HG03045 (cell line): ENCODE data around the gene MINDY2.
"Not testable (repeated sequence)": the region's sequence is repeated elsewhere in the genome, so short reads cannot be mapped to it uniquely, and the experiment has no call there.

Source experiments
- ATAC-seq: cut with Tn5 transposase; IDR thresholded peaks from one replicate; pipeline ENCODE4 v1.9.1; 2021; ENCODE audit warnings: mild to moderate bottlenecking, moderate library complexity; ENCODE audit not compliant: unreplicated experiment

Gene MINDY2

DNA sequence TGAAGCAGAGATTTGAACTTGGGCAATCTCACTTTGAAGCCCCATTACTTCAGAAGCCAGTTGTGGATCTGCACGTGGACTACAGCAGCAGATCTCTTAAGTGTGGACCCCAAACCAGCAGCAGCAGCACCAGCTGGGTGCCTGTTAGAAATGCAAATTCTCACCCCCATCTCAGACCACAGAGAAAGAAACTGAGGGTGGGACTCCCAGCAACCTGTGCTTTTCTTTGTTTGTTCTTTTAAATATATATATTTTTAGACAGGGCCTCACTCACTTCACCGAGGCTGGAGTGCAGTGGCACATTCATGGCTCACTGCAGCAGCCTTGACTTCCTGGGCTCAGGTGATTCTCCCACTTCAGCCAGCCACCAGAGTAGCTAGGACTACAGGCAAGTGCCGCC lies 109.2 kb downstream of the MINDY2 start:
- peak; percentile 67 for ATAC-seq

DNA sequence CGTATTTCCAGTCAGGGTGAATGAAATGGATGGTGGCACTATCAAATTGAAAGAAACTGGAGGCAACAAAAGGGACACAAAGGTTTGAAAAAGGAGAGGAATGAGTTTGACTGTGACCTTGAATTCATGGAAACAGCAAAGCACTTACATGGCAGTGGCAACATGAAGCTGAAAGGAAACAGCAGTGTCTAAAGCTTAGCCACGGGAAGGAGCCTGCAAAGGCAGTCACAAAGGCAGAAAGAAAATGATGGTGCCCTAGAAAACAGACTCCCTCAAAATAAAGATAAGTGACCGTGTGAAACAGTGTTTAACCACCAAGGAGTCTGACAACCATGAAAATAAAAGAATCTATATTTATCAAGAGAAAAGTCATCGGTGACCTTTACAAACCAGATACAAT lies 111.1 kb downstream of the MINDY2 start:
- ATAC-seq = no peak

DNA sequence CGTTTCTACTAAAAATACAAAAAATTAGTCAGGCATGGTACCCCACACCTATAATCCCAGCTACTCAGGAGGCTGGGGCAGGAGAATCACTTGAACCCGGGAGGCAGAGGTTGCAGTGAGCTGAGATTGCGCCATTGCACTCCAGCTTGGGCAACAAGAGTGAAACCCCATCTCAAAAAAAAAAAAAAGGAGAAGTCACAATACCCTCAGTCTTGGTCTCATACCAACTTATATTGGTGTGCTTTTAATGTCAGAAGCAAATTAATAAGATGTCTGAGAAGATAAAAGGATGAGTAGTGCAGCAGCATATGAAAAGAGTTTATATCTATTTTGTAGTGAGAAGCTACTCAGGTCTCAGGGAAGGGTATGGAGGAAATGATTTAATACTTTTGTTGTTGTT lies 112.8 kb downstream of the MINDY2 start:
- ATAC-seq = not testable (repeated sequence)

DNA sequence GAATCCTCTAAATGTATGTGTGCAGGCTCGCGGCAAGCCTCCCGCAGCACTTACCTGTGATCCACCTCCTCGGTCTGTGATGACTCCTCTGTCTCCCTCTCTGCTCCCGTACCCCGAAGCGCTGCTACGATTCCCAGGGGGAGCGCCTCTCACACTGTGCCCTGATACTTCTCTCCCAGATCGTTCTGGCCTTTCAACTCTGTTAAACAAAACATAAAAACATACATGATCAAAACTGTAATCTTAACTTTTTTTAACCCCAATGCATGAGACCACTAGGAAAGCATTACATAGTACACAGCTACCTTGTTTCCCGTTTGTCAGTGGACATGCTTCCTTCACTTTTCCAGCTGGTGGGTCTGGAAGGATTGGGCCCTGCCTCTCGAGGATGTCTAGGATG lies 115.8 kb downstream of the MINDY2 start:
- ATAC-seq = no peak

DNA sequence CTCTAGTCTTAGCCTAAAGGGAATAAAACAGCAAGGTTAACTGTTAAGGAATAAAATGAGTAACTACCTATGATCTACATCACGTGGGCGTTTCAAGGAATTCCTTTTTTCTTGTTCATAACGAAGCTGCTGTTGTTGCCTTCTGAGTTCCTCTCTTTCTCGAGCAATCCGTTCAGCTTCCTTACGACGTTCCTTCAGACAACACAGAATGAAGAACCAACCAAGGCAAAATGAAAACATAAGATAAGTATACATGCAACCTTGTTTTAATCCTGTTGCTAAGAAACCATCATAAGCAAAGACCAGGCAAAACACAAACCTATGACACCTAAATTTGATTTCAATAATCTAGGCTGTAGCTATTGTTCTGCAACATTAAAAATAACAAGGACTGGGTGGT lies 118.3 kb downstream of the MINDY2 start:
- no peak for ATAC-seq

DNA sequence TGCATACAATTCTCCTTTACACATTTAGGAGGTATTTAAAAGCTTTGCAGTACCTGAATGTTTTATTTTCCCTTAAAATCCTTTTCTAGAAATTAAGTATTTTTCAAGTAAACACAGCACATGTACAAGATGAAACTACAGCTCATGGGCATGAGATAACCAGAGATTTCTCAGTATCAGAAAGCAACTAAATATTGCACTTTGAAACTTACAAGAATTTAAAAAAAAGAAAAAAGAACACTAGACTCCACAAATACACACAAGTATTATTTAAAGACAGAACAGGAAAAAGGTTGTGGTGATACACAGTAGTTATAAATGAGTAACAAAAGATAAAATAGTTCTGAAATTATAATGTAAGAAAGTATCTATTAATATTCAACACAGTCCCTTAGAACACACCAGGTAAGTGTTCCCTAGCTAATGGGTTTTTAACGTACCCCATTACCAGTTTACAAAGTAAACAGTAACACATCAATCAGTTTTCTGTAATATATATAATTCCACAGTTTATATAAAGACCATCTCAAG lies 127.1 kb downstream of the MINDY2 start:
- no peak for ATAC-seq

DNA sequence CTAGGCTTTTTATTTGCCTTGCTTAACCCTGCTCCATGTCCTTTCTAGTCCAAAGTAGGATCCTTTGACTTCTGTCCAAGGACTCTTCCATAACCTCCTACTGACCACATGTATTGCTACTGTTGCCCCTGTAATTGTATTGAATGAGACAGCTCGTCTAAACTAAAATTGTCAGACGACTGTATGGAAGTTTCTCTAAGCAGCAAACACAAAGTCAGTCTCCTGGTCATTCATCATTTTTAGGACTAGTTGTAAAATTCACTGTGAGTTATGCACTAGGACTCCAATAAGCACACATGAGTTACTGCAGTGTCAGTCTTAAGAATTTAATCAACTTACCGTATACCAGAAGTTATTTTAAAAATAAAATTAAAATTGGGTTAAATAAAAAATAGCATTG lies 129.5 kb downstream of the MINDY2 start:
- no peak for ATAC-seq

DNA sequence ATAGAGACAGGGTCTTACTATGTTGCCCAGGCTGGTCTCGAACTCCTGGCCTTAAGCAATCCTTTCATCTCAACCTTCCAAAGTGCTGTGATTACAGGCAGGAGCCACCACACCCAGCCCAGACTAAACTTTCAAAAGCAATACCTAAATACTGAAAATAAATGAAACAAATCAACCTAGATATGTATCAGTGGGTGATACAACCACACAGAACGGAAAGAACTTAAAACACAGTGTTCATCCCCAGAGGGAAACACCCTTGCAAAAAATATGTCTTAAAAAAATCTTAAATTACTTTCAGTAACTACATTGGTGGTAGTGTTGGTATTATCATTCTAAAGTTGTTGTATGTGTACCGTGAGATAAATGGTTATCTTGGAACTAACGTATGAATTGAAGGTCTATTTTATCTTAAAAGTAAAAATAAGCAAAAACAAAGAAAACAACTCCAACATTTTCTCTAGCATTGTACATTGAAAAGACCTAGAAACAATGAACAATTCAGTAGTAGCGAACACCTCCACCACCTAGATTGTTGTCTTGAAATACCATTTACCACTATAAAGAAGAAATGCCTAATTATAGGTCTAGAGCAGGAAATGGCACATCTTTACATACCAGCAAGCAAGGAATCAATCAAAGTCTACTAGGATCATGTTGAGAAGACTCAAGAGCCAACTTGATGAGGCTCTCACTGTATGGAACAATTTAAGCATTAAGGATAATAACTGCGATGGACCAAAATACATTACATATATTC lies 137.6 kb downstream of the MINDY2 start:
- ATAC-seq = no peak

DNA sequence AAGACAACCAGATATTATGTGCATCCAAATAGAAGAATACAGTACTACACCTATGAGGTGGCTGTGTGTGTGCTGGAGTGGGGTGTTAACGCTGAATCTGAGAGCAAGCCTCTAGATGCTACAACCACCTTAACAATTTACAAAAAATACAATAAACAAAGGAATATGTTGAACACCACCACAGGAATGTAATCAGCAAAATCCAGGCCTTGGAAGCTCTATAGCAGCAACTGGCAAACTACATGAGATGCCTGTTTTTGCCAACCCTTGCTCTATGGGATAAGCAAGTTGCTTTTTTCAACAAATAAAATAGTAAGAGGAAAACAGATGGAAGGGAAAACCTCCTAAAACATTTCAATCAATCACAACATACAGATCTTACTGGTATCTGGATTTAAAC lies 138.5 kb downstream of the MINDY2 start:
- no peak for ATAC-seq

DNA sequence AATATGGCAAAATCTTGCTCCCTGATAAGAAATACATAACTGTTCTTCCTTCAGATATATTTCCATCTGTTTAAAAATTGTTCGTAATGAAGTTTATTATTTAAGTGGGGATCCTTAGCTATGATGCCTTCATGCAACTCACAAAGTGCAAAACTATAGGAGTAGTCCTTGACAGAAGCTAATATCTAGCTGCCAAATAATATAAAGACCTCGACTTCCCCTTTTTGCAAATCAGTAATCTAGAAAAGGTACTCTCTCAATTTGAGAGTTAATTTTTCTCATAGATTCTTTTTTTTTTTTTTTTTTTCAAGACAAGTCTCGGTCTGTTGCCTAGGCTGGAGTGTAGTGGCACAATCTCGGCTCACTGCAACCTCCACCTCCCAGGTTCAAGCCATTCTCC lies 139.4 kb downstream of the MINDY2 start:
- no peak for ATAC-seq
